Erythroblast (primary cell): Measurements from ENCODE around the gene PLA2G6.

Experiments used
- GATA1 ChIP-seq: IDR thresholded peaks from 2 replicates; pipeline ENCODE4 v1.6.1; 2011; ENCODE audit warnings: low read depth, mild to moderate bottlenecking, control low read depth, low read length, moderate library complexity
- POLR2A ChIP-seq: IDR thresholded peaks from 2 replicates; pipeline ENCODE4 v1.6.1; 2011; ENCODE audit warnings: mild to moderate bottlenecking, low read length

DNA sequence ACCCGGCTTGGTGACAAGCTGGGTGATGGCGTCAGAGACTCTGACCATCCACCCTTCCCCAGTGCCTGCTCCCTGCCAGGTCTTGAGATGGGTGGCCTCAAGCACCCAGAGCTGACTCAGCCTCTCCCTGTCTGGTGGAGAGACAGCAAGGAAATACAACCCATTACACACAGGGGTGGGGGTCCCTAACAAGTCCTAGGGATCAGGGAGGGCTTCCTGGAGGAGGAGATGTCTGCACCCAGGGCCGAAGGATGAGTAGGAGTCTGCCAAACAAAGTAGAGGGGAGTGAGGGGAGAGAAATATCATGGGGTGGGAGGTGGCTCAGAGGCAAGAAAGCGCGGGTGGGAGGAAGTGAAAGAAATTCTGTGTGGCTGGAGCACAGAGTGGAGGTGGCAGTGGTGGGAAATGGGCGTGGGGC, 26.9 kb upstream of the PLA2G6 start:
- no peak for TF ChIP-seq POLR2A
- TF ChIP-seq GATA1, result no peak
